HUDEP-2 (cell line): Measurements from ENCODE around the gene IL20RA.
A peak's percentile ranks its signal among the peaks of the same experiment; 100 is the strongest.

Source experiments
- DNase-seq, 76 experiments: peaks; one replicate each; lab custom pipeline; 2025; ENCODE audit not compliant: unreplicated experiment in 76 of 76; lab: John Stamatoyannopoulos, UW

The IL20RA gene

GRCh38 chr6:137046871-137047412 lies 2.2 kb upstream of the IL20RA start:
- DNase-seq: no peak

GRCh38 chr6:137045222-137045789 lies 541 bp upstream of the IL20RA start:
- no peak for DNase-seq

GRCh38 chr6:137043710-137044365 lies 927 bp downstream of the IL20RA start:
- DNase-seq: no peak

DNA sequence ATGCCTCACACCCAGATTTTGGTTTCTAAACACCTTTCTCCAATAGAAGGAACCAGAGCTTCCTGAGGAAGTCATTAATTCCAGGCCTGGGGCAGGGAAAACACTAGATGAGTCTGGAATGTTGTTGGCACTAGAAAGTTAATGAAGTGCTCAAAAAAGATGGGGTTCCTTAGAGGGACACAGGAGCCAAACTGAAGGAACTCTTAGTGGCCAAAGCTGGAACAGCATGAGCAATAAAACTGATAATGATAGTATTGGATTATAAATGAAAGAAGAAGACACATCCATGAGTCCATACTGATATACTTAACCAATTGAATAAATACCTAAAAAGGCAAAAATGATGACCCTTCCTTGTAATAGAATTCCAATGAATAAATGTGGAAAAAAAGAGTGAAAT lies 4.4 kb downstream of the IL20RA start:
- no peak for DNase-seq

GRCh38 chr6:137039010-137039409 lies 5.8 kb downstream of the IL20RA start:
- DNase-seq: no peak

DNA sequence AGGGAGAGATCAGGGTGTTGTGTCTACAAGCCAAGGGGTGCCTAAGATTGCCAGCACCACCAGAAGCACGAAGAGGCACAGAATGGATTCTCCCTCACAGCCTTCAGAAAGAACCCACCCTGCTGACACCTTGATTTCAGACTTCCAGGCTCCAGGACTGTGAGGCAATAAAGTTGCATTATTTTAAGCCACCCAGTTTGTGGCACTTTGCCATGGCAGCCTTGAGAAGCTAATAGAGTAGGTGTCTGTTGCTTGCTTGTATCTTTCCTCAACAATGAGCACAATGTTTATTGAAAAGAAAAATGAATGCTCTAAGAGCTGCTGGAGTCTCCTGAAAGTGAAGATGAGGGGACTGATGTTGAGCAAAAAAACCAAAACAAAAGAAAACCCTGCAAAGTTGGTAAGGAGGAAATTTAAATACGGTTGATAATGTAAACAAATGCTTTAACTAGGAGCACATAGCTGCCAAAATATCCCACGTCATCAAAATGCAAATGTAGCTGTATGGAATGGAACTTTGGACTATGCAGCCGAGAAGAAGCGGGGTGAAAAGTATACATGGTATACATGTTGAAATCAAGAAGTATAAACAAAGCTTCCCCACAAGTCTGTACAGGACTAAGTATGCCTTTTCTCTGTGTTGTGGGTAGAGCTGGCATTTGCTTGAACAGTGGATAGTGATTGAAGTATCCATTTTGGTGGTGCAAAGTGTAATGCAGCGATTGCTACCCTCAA lies 8.0 kb downstream of the IL20RA start:
- no peak for DNase-seq

DNA sequence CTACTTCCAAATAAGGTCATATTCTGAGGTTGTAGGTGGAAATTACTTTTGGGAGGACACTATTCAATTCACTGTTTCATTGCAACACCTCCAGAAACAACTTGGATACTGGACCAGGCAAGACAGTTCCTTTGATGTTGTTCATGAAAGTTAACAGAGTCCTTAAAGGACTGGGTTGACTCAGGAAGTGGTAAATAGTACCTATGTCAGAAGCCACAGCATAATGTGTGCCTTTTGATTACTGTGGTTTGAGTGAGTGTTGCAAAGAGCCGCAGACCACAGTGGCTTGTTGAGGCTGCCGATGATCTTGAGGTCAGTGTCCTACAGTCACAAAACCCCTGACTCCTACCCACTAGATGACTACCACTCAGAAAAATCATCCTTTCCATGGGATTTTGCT lies 10.9 kb downstream of the IL20RA start:
- DNase-seq: no peak

- DNase-seq: no peak
Measured at GRCh38 chr6:137031122-137031521, 13.6 kb downstream of the IL20RA start.

GRCh38 chr6:137028912-137029311 lies 15.9 kb downstream of the IL20RA start:
- DNase-seq: no peak

DNA sequence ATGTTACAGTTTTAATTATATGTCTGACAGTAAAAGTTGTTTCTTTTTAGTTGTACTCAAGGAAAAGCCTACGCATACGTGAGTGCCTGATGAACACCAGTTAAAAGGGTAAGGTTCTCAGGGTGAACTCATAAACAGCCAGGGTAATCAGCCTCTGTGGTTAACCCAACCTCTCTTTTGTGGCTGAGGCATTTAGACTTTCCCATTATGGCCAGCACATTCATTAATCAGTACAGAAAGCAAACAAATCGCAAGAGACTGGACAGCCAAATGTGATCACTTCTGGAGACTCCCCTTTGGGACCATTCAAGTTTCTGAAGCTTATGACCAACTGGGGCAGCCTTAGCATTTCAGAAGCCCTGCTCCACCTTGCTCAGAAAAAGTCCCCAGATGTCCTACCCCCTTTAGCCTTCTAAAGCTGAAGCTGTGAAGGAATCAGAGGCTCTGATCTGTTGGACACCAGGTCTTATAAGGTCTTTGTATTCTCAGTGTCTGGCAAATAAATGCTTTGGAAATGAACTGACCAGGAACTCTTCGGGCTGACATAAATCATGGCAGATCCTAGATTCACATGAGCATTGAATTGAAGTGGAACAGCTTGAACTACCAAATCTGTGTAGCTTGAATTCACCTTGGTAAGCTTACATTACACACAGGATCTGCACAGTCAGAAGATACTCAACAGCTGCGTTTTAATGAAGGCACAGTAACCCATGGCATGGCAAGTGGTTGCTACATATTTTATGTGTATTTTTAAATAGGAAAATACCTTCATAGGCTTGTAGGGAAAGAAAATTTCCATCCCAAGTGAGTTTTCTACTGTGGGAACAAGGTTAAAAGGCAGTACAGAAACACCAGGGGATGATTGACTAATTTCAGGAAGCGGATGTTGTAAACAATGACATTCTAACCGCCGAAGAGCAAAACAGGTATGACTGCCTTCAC lies 18.7 kb downstream of the IL20RA start:
- no peak for DNase-seq

- no peak for DNase-seq
Measured at GRCh38 chr6:137024237-137024990, 20.4 kb downstream of the IL20RA start.

GRCh38 chr6:137020776-137021175 lies 24.0 kb downstream of the IL20RA start:
- no peak for DNase-seq

DNA sequence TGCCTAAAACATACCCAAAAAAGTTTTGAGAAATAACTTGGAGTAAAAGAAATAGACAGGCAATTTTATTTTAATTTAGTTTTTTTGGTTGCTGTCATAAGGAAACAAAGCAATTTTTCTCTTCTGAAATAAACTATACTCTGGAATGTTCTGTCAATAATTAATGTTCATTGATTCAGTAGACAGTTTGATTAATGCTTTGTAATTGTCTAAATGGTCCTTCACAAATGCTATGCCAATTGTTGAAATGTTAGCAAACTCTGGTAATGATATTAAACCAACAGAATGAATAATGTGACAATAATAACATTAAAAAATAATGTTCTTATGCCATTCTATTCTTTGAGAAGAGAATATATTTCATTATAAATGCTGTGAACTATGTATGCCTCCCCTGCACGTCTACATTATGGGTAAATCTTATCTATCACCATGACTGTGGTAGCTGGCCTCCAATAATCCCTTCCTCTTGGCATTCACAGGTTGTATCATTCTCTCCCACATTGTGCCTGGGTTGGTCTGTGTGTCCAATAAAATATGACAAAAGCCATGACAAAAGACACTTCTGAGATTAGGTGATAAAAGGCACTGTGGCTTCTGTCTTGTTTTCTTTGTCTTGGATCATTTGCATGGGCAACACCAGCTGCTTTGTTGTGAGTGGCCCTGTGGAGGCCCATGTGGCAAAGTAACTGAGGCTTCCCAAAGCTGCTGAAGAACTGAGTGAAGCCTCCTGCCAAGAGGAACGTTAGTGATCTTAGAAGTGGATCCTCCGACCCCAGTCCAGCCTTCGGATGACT lies 25.1 kb downstream of the IL20RA start:
- peak in 1 of 76 experiments; percentile 10 for DNase-seq

DNA sequence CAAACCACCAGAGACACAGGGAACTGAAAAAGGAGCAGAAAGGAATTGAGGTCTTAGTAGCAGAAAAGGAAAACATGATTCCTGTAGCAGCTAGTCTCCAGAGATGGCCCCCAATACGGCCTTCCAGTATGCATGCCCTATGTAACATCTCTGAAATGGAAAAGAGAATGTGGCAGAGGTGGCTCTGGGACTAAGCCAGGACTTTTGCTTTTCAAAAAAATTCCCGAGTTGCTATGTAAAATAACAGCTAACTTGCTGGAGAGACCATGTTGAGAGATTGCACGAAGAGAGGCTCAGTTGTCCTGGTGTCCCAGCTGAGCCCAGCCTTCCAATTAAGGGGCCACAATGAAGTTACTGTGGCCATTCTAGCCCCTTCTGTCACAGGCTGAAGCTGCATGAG lies 27.7 kb downstream of the IL20RA start:
- no peak for DNase-seq

DNA sequence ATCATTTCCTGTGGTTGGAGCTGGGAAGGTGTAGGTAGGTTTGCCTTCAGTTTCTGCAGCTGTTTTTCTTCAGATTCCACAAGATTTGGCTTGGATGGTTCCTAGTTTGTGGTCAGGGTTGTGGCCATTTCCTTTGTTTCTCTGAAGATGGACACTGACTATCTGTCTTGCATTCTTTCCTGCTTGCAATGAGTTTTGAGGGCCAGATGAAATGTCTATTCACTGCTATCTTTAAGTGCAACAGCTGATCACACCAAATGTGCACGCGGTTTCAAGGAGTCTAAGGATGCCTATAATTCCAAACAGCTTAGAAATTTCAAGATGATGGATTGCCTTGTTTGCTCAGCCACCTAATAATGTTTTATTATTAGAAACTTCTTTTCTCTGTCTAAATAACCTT lies 28.4 kb downstream of the IL20RA start:
- DNase-seq: no peak

DNA sequence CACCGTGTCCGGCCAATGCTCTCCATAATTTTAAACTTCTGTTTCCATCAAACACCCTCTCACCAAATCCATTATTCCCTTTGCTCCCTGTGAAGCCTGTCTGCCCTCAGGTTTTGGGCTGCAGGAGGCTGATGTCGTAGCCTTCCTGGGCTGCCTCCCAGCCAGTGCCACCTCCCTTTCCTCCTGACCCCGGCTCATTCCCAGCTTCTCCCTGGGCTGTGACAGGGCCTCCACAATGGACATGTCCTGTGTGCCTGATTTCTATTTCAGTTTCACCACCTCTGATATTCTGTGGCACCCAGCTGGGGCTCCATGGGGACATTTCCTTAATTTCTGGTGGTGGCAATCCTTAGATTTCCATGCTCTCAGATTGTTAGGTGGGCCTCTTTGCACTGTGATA lies 28.8 kb downstream of the IL20RA start:
- no peak for DNase-seq

DNA sequence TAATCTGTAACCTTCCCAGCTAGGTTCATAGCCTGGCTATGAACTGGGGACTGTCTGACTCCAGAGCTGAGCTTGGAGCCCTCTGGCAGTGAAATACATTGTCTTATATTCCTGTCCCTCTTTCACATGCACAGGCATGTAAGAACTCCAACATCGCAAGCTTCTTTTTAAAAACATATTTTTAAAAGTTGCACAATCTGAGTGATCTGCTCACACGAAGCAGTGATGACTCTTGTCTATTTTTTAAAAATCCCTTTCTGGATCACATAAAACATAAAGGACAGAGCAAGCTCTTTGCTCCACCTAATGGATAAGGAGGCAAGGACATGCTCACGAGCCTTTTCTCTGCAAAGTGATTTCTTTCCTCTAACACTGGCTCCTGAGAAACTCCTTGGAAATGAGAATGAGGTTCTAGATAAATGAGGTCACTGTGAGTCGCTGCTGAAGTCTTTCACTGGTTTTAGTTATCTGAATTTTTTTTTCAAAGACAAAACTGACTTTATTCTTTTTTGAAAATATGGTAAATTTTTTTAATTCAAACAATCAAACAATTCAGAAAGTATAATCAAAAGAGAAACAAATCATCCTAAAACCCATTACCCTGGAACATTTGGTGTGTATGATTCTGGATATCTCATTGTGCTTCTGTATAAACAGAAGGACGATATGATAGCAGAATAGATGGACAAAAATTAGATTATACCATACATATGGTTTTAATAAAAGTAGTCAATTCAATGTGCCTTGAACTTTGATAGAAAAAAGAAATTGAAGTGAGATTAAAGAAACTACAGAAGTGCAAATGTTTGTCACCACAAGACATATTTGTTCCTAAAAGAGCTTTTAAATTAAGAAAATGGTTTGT lies 30.8 kb downstream of the IL20RA start:
- DNase-seq: no peak

DNA sequence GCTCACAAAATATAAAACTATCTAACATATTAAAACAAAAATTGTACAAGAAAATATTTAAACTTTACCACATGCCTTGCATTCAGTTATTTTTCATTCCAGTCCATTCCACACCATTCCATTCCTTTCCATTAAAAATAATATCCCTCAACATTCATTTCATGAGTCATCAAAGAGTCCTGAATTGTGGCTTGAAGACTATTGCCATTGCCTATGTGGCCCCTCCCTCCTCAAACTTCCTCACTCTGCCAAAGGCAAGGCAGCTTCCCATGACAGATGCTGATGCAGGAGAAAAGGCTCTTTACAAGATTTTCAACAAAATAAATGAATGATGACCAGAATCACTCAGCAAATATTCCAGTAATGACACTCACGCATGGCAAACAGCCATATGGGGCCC lies 31.7 kb downstream of the IL20RA start:
- DNase-seq: no peak
